Activated CD8-positive, alpha-beta memory T cell treated with anti-CD3 and anti-CD28 coated beads, Interleukin-2, amount 10 ng/mL, durations not matched to agents 7 days and 5 days (primary cell): Measurements from ENCODE around the gene AGPS. TPM values are rescaled to one million over a fixed set of nuclear protein-coding genes. Genes with fewer than 3 reads are reported as not detected.

Experiments used
- ATAC-seq: fragments of 150-1000 bp; cut with Tn5 transposase; one replicate; pipeline ENCODE4 v1.10.0; 2021; ENCODE audit warnings: moderate library complexity
- CTCF ChIA-PET: fragments of 350-600 bp; sonication (Branson Sonifier 250); formaldehyde crosslinking; loops from one replicate; lab custom pipeline; 2021; ENCODE audit warnings: antibody characterized with exemption; lab: Charles Lee
- DNase-seq: peaks from one replicate; pipeline ENCODE4 v3.0.0-alpha.2; 2020
- H3K27ac Mint-ChIP-seq: one replicate; pipeline ENCODE4 v1.8.0; 2021; ENCODE audit warnings: mild to moderate bottlenecking, mixed read lengths
- H3K27me3 Mint-ChIP-seq: one replicate; pipeline ENCODE4 v1.8.0; 2021; ENCODE audit warnings: mixed read lengths
- H3K36me3 Mint-ChIP-seq: one replicate; pipeline ENCODE4 v1.8.0; 2021; ENCODE audit warnings: mild to moderate bottlenecking, mixed read lengths
- H3K4me1 Mint-ChIP-seq: one replicate; pipeline ENCODE4 v1.8.0; 2021; ENCODE audit warnings: mixed read lengths
- H3K4me3 Mint-ChIP-seq: one replicate; pipeline ENCODE4 v1.8.0; 2021; ENCODE audit warnings: mild to moderate bottlenecking, moderate library complexity, mixed read lengths
- H3K9me3 Mint-ChIP-seq: one replicate; pipeline ENCODE4 v1.8.0; 2022; ENCODE audit warnings: low read depth, mixed read lengths
- total RNA-seq, 2 experiments: library from RNA; stranded (reverse); gene quantifications; one replicate each; pipeline ENCODE4 v1.2.3, GENCODE V29; 2021

AGPS gene
- total RNA-seq, 2 experiments from 2014 or later: 58.5 to 60.9 TPM

DNA sequence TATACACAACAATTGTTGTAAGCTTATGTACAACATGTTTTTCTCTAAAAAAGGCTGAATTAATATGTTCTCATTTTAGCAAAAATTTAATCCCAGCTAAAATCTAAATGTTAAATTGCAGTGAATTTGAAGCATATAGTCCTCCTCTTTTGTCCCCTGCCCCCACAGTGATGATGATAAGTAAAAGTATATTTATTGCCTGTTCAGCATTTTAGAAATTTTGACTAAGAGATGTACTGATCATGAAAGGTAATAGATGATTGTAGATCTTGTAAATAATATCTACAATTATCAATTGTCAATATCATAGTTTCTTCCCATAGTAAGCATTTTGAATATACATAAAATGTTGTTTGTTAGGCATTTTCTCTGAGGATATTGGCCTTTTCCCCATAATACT is 113.9 kb downstream of the AGPS start:
- Mint-ChIP-seq H3K27me3 (no peaks in the 10 kb centered on the region), H3K27ac (no peak overlapping the region), H3K9me3 (no peaks in the 10 kb centered on the region), H3K36me3 (peaks cover 30% of the 10 kb centered on the region), H3K4me3 (no peak overlapping the region), H3K4me1 (no peaks in the 10 kb centered on the region)
- CTCF ChIA-PET: interaction anchor here (0.6 kb wide), 1 partner anchor 53 kb away, joined by 3 read pairs; no protein-coding TSS in a partner anchor
- ATAC-seq (no peak), DNase-seq (no peak)

DNA sequence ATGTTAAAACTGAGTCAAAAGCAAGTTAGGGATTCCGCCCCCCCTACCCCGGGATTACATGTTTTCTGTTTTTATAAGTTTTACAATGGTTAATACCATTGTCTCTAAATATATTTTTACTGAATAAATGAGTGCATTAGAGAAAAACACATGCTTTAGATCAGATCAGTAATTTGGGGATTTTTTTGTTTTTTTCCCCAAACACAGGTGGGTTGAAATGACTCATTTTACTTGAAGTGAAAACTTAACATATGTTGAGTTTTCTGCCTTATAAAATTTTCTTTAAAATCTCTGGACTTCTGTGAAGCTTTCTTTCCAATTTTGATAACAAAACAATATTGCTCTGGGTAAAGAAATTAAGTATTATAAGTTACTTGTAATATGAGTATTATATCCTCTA is 114.4 kb downstream of the AGPS start:
- Mint-ChIP-seq H3K27ac (no peak overlapping the region), H3K9me3 (no peaks in the 10 kb centered on the region), H3K4me1 (no peaks in the 10 kb centered on the region), H3K27me3 (no peaks in the 10 kb centered on the region), H3K4me3 (no peak overlapping the region), H3K36me3 (peaks cover 30% of the 10 kb centered on the region)
- no peak for ATAC-seq
- CTCF ChIA-PET: no interaction called here
- no peak for DNase-seq

- Mint-ChIP-seq H3K27me3 (no peaks in the 10 kb centered on the region), H3K4me3 (no peak overlapping the region), H3K9me3 (no peaks in the 10 kb centered on the region), H3K36me3 (peaks cover 10% of the 10 kb centered on the region), H3K4me1 (no peaks in the 10 kb centered on the region), H3K27ac (no peak overlapping the region)
- no peak for DNase-seq
- no peak for ATAC-seq
- CTCF ChIA-PET: no interaction called here
Observed at GRCh38 chr2:177516824-177517544, 124.4 kb downstream of the AGPS start.

DNA sequence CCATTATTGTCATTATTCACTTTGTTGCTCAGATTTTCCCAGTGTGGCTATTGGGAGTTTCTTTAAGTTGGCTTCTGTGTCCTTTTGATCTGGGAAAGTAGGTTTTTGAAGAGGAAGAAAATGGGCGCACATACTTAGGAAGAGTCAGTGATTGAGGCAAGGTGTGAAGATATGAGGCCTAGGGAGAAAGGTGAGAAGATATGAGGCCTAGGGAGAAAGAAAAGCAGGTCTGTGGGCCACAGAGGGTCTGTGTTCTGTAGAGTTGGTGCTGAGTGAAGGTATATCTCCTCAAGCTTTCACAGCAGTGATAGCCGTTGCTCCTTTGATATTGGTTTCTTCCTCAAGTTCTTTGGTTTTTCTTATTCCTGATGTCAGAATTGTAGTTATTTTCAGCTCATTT is 126.2 kb downstream of the AGPS start:
- peaks cover 10% of the 10 kb centered on the region for H3K36me3 Mint-ChIP-seq
- H3K27ac Mint-ChIP-seq: no peak overlapping the region
- CTCF ChIA-PET: no interaction called here
- no peaks in the 10 kb centered on the region for H3K27me3 Mint-ChIP-seq
- DNase-seq (no peak), ATAC-seq (no peak)
- H3K4me3 Mint-ChIP-seq: no peak overlapping the region
- no peaks in the 10 kb centered on the region for H3K9me3 Mint-ChIP-seq
- no peaks in the 10 kb centered on the region for H3K4me1 Mint-ChIP-seq

GRCh38 chr2:177519534-177520115 is 127.1 kb downstream of the AGPS start:
- H3K36me3 Mint-ChIP-seq: peaks cover 12% of the 10 kb centered on the region
- CTCF ChIA-PET: no interaction called here

GRCh38 chr2:177520324-177520723 is 127.8 kb downstream of the AGPS start:
- Mint-ChIP-seq H3K9me3 (no peaks in the 10 kb centered on the region), H3K27ac (no peak overlapping the region), H3K4me1 (peaks cover 6% of the 10 kb centered on the region), H3K4me3 (no peak overlapping the region), H3K36me3 (peaks cover 11% of the 10 kb centered on the region), H3K27me3 (no peaks in the 10 kb centered on the region)
- ATAC-seq (no peak), DNase-seq (no peak)
- CTCF ChIA-PET: no interaction called here

More at GRCh38 chr2:177519534-177520115, 127.1 kb downstream of the AGPS start:
- H3K27me3 Mint-ChIP-seq: no peaks in the 10 kb centered on the region
- H3K4me3 Mint-ChIP-seq: no peak overlapping the region
- no peak for ATAC-seq
- no peak for DNase-seq
- no peak overlapping the region for H3K27ac Mint-ChIP-seq
- H3K9me3 Mint-ChIP-seq: no peaks in the 10 kb centered on the region
- peaks cover 2% of the 10 kb centered on the region for H3K4me1 Mint-ChIP-seq

- Mint-ChIP-seq H3K27ac (no peak overlapping the region), H3K36me3 (peaks cover 10% of the 10 kb centered on the region), H3K9me3 (no peaks in the 10 kb centered on the region), H3K4me3 (no peak overlapping the region), H3K4me1 (peaks cover 10% of the 10 kb centered on the region), H3K27me3 (no peaks in the 10 kb centered on the region)
- DNase-seq: no peak
- CTCF ChIA-PET: interaction anchor here (0.6 kb wide), 1 partner anchor 32 kb away, joined by 3 read pairs; no protein-coding TSS in a partner anchor
- ATAC-seq: no peak
Observed at GRCh38 chr2:177523781-177524180, 131.2 kb downstream of the AGPS start.

- CTCF ChIA-PET: interaction anchor here (1.3 to 1.7 kb wide), 2 partner anchors 12 to 16 kb away, joined by 3 to 4 read pairs; no protein-coding TSS in a partner anchor
- H3K4me1 Mint-ChIP-seq: peaks cover 10% of the 10 kb centered on the region
- no peaks in the 10 kb centered on the region for H3K27me3 Mint-ChIP-seq
- peaks cover 9% of the 10 kb centered on the region for H3K36me3 Mint-ChIP-seq
- no peak for DNase-seq
- ATAC-seq: peak; percentile 36
- H3K4me3 Mint-ChIP-seq: no peak overlapping the region
- H3K27ac Mint-ChIP-seq: no peak overlapping the region
- H3K9me3 Mint-ChIP-seq: no peaks in the 10 kb centered on the region
Observed at GRCh38 chr2:177525351-177525924, 132.9 kb downstream of the AGPS start.

DNA sequence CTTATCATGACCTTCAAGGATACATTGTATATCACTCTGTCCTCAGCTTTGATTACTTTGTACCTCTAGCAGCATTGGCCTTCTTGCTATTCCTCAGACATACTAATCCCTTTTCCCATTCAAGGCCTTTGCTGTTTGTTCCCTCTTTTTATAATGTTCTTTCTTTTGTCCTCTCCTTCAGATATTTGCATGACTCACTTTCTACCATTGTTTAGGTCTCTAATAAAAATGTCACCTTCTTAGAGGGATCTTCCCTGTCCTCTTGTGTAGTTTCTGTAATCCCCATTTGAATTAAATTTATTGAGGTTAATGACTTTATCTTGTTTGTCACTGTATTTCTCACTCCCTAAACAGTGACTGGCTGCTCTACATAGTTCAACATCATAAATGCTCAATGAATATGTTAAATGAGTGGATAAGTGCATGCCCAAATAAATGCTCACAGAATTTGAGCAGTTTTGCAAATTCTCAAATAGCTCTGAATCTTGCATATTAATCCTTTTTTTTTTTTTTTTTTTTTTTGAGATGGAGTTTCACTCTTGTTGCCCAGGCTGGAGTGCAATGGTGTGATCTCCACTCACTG is 135.9 kb downstream of the AGPS start:
- Mint-ChIP-seq H3K27ac (no peak overlapping the region), H3K4me3 (no peak overlapping the region), H3K9me3 (no peaks in the 10 kb centered on the region), H3K4me1 (peaks cover 10% of the 10 kb centered on the region), H3K27me3 (no peaks in the 10 kb centered on the region), H3K36me3 (peaks cover 9% of the 10 kb centered on the region)
- ATAC-seq: no peak
- CTCF ChIA-PET: interaction anchor here (0.6 kb wide), 1 partner anchor 192 kb away, joined by 3 read pairs; no protein-coding TSS in a partner anchor
- DNase-seq: no peak

DNA sequence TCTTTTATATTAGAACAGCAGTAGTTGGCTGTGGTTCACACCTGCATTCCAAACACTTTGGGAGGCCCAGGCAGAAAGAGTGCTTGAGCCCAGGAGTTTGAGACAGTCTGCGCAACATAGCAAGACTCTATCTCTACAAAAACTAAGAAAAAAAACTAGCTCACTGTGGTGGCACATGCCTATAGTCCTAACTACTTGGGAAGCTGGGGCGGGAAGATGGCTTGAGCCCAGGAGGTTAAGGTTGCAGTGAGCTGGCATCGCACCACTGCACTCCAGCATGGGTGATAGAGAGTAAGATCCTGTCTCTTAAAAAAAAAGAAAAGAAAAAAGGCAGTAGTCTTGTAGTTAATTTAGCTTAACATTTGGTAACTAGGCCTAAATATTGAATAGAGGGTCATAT is 136.6 kb downstream of the AGPS start:
- H3K27ac Mint-ChIP-seq: no peak overlapping the region
- ATAC-seq: no peak
- CTCF ChIA-PET: interaction anchor here (0.6 kb wide), 1 partner anchor 193 kb away, joined by 3 read pairs; no protein-coding TSS in a partner anchor

DNA sequence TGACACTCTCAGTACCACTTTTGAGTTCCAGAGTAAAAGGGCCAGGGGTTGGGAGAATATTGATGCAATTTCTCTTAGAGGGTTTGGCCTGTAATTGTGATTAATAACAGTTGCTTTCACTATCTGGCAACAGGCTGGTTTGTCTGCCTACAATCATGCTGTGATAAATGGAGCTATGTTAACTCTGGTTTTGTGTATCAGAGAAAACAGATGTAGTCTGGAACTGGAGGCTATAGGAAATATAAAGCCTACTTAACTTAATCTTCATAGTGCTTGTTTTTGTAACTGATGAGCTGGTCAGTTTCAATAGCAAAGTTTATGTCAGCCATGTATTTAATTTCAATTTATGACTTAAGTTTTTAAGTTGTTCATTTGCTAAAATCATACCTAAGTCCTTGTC is 138.0 kb downstream of the AGPS start:
- CTCF ChIA-PET: no interaction called here
- no peak overlapping the region for H3K27ac Mint-ChIP-seq
- H3K4me3 Mint-ChIP-seq: no peak overlapping the region
- no peaks in the 10 kb centered on the region for H3K9me3 Mint-ChIP-seq
- peaks cover 1% of the 10 kb centered on the region for H3K4me1 Mint-ChIP-seq
- ATAC-seq: no peak
- peaks cover 7% of the 10 kb centered on the region for H3K36me3 Mint-ChIP-seq
- no peak for DNase-seq
- no peaks in the 10 kb centered on the region for H3K27me3 Mint-ChIP-seq

More for the DNA sequence above, 136.6 kb downstream of the AGPS start:
- H3K4me1 Mint-ChIP-seq: peaks cover 8% of the 10 kb centered on the region
- H3K4me3 Mint-ChIP-seq: no peak overlapping the region
- no peaks in the 10 kb centered on the region for H3K27me3 Mint-ChIP-seq
- no peaks in the 10 kb centered on the region for H3K9me3 Mint-ChIP-seq
- DNase-seq: no peak
- H3K36me3 Mint-ChIP-seq: peaks cover 9% of the 10 kb centered on the region

GRCh38 chr2:177531706-177532105 is 139.1 kb downstream of the AGPS start:
- H3K9me3 Mint-ChIP-seq: no peaks in the 10 kb centered on the region
- H3K27me3 Mint-ChIP-seq: no peaks in the 10 kb centered on the region
- no peaks in the 10 kb centered on the region for H3K4me1 Mint-ChIP-seq
- H3K27ac Mint-ChIP-seq: no peak overlapping the region
- H3K36me3 Mint-ChIP-seq: peaks cover 7% of the 10 kb centered on the region
- DNase-seq (no peak), ATAC-seq (no peak)
- no peak overlapping the region for H3K4me3 Mint-ChIP-seq
- CTCF ChIA-PET: no interaction called here

GRCh38 chr2:177532567-177532966 is 140.0 kb downstream of the AGPS start:
- no peak for DNase-seq
- no peak overlapping the region for H3K27ac Mint-ChIP-seq
- CTCF ChIA-PET: no interaction called here
- peaks cover 5% of the 10 kb centered on the region for H3K36me3 Mint-ChIP-seq
- no peak for ATAC-seq
- no peaks in the 10 kb centered on the region for H3K4me1 Mint-ChIP-seq
- no peak overlapping the region for H3K4me3 Mint-ChIP-seq
- no peaks in the 10 kb centered on the region for H3K27me3 Mint-ChIP-seq
- no peaks in the 10 kb centered on the region for H3K9me3 Mint-ChIP-seq
